ENCODE measurements around the gene TUBA3E.
"Not testable (repeated sequence)": the region's sequence is repeated elsewhere in the genome, so short reads cannot be mapped to it uniquely, and the experiment has no call there.

The TUBA3E gene

DNA sequence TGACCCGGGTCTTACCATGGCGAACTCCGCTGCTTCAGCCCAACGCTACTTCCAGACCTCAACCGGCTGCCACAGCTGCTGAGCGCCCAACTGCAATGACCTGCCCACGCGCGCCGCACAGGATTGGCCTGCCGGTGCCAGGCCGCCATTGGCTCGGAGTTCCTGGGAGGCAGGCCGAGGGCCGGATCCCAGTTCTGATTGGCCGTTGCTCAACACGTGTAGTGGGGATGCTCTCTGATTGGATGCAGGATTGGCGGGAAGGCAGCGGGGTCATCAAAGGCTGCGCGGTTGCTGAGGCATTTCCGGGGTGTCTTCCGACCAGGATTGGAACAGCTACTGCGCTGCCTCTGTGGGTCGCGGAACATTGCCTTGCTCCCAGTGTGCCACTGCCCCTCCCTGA, at the start of gene TUBA3E:
TSS of gene TUBA3E (minus strand) at position 97 of the 400 bp plus-strand sequence. CDS start at position 18, 79 bp downstream.
- no peak for DNase-seq

DNA sequence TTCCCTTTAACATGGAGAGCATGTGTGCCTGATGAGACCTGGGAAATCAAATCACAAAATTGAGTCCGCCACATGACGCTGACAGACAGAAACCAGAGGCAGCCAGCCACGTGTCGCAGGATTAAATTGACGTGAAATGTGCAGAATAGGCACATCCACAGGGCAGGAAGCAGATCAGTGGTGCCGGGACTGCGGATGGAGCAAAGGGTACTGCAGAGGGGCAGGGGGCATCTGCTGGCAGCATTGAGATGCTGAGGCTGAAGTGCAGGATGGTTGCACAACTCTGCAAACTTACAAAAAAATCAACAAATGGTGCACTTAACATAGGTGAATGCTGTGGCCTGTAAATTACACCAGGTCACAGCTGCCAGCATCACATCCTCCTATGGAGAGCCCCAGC, 48.2 kb upstream of the TUBA3E start:
- DNase-seq = no peak

DNA sequence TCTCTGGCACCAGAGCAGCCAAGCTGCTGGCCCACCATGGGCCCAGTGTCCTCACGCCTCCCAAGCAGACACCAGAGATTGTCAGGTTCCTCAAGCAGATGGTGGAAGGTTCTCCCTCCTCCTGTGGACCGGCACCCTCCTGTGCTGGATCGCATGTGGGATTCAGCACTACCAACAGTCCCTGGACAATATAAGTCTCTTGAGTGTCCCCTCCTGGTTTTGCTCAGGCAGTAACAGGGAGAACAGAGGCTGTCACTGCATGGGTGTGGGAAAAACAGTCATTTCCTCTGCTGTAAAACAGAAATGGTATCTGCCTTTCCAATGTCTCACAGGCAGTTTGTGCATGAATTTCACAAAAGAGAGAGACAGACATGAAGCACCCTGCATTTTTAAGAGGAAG, 47.7 kb upstream of the TUBA3E start:
- no peak for DNase-seq

DNA sequence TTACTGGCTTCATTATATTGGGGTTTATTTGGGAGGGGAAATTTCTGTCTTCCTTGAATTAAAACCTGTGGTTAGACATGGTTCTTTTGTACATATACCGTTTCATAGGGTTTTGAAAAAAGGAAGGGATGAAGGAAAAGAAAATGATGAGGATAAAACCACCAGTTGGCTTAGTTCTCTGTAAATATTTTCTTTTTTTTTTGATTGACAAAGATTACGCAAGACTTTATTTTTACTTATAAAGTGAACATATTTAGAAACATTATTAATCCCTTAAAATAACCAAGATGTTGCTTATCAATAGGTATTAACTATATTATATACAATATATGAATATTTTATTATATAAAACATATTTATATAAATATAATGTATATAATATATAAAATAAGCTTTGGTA, 45.1 kb upstream of the TUBA3E start:
- no peak for DNase-seq

DNA sequence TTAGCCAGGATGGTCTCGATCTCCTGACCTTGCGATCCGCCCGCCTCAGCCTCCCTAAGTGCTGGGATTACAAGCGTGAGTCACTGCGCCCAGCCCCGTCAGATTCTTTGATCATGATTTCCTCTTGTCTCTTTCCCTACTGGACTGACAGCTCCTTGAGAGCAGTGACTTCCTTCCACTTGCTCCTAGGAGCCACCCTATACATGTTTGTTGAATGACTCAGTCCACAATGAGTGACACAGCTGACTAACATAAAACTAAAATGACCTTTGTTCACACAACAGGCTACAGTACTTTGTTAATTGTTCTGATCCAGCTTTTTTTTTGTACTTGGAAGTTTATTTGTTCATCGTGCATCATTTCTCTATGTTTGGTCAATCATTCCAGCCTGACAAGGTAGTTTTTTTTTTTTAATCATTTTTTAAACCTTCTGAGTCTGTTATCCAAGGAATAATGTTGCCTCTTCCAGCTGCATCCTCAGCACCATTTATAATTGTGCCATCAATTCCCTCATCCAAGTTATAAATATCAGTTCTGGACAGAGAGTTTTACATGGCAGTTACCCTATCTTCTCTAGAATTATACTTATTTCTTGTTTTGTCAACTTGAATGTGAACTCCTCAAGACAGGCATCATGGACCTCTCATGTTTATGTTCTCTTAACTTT, 42.9 kb upstream of the TUBA3E start:
- DNase-seq = no peak

- DNase-seq = not testable (repeated sequence)
Measured at GRCh38 chr2:130239581-130239980, 41.3 kb upstream of the TUBA3E start.

- not testable (repeated sequence) for DNase-seq
Measured at GRCh38 chr2:130233066-130233465, 34.8 kb upstream of the TUBA3E start.

GRCh38 chr2:130231656-130232055, 33.4 kb upstream of the TUBA3E start:
- no peak for DNase-seq

DNA sequence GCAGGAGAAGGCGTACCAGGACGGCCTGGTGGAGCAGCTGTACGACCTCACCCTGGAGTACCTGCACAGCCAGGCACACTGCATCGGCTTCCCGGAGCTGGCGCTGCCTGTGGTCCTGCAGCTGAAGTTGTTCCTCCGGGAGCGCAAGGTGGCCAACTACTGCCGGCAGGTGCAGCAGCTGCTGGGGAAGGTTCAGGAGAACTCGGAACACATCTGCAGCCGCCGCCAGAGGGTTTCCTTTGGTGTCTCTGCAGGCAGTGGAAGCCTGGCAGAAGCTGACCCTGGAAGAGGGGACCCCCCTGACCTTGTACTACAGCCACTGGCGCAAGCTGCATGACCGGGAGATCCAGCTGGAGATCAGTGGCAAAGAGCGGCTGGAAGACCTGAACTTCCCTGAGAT, 32.7 kb upstream of the TUBA3E start:
- not testable (repeated sequence) for DNase-seq

DNA sequence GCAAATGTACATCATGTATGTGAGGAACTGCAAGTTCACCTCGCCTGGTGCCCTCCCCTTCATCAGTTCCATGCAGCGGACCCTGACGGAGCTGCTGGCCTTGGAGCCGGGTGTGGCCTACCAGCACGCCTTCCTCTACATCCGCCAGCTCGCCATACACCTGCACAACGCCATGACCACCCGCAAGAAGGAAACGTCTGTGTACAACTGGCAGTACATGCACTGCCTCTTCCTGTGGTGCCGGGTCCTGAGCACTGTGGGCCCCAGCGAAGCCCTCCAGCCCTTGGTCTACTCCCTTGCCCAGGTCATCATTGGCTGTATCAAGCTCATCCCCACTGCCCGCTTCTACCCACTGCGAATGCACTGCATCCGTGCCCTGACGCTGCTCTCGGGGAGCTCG, 32.1 kb upstream of the TUBA3E start:
- not testable (repeated sequence) for DNase-seq

DNA sequence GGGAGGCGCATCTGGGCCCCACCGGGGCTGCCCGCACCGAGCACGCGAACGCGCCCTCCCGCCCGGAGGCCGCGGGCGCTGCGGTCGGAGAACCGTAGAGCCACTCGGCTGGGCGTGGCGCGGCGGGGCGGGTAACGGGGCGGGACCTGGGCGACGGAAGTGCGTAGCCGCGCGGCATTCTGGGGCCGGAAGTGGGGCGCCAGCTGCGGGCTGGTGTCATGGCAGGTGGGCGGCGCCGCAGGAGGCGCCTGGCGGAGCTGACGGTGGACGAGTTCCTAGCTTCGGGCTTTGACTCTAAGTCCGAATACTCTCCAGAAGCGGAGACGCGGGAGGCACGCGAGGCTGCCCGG, 30.9 kb upstream of the TUBA3E start:
- DNase-seq = not testable (repeated sequence)

DNA sequence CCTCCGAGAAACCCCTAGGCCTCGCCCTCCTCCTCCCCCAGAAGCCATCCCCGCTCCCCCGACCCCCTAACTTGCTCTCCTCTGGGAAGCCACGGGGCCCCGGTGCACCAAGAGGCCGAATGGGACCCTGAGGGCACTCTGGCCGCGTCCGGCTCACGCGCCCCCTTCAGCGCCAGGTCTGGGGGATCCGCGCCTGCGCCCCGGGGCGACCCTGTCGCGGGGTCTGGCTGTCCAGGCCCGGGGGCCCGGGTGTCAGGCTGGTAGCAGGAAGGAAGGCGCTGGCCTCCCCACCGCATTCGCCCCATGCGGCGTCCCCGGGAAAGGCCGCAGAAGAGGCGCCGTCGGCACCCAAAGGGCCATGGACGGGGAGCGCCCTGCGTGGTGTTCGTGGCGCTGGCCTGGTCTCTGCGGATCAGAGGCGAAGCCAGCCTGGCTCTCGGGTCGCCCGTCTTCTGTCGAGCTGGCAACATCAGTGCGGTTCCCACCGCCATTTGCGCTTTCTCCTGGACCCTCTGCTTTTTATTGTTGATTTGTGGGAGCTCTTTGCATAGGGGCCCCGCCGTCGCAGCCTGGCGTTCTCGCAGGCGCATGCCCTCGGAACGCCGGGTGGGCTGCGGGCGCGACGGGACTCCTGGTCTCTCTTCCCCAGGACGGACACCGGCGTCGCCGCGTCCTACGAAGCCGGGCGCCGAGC, 30.4 kb upstream of the TUBA3E start:
- DNase-seq = not testable (repeated sequence)

DNA sequence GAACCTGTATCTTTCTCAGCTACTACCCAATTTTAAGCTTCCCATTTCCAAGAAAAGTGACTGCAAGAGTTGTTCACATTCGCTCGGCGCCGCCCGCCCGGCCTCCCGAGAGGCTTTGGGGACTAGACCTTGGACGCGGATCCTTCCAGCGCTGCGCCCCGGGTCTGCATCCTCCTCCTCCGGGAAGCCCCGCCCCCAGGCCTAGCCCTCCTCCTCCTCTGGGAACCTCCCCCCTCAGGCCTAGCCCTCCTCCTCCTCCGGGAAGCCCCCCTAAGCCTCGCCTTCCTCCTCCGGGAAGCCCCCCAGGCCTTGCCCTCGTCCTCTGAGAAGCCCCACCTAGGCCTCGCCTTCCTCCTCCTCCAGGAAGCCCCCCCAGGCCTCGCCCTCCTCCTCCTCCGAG, 29.8 kb upstream of the TUBA3E start:
- not testable (repeated sequence) for DNase-seq

DNA sequence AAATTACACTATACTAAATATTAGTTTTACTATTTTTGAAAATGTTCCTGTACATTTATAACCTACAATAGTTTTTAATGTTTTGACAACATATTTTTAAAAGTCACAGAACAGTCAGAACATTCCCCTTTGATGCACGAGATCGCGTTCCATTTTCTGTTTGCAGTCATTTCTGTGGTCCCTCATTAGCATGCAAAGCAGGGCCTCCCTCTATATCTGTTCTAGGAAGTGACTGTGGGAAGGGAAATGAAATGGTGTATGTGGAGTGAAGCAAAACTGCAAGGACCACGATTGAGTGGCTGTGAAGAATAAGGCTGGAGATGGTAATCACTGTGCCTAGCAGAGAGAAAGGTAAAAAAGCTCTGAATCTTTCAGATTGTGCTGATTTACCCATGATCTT, 24.3 kb upstream of the TUBA3E start:
- DNase-seq = not testable (repeated sequence)

- not testable (repeated sequence) for DNase-seq
Measured at GRCh38 chr2:130220505-130220904, 22.3 kb upstream of the TUBA3E start.

DNA sequence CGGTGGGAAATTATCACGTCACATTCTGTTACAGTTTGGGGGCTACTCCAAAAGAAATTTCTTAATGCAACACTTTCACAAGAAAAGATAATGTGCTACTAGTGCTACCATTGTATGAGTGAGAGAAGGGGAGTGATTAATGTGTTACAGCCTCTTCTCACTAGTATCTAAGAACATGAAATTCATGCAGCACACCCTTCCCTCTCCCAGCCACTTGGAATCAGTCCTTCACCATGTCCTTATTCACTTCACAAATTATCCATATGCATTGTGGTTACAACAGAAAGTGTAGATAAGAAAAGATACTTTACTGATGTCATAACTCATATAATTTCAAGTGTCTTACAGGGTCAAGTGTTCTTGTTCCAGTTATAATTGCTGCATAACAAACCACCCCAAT, 20.9 kb upstream of the TUBA3E start:
- DNase-seq = not testable (repeated sequence)

GRCh38 chr2:130207051-130207450, 8.8 kb upstream of the TUBA3E start:
- DNase-seq = not testable (repeated sequence)

DNA sequence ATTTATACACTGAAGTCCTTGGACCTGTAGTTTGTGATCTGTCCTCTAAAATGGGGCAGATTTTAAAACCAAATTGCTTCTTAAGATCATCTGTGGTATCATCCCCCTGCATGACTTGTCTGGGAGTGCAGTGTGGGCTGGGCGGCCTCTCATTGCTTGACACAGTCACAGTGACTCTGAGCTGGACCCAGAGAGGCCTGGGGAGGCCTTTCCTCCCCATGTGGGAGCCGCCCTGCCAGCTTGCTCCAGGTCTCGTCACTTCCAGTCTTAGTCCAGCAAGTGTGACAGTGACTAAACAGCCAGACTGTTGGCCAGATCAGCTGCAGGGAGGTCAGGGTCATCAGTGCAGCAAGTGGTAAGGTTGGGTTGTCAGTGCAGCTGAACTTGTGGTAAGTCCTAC, 4.9 kb upstream of the TUBA3E start:
- not testable (repeated sequence) for DNase-seq

GRCh38 chr2:130202518-130202917, 4.3 kb upstream of the TUBA3E start:
- DNase-seq = not testable (repeated sequence)

DNA sequence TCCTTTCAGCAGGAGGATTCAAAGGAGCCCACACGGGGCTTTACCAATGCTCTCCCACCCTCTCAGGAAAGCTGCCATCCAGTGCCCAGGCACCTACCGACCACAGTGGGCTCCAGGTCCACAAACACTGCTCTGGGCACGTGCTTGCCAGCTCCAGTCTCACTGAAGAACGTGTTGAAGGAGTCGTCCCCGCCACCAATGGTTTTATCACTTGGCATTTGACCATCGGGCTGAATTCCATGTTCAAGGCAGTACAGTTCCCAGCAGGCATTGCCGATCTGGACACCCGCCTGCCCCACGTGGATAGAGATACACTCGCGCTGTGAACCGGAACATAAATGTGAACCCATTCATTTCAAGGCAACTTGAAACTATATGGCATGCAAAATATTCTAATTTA, 2.2 kb downstream of the TUBA3E start:
- DNase-seq = not testable (repeated sequence)

DNA sequence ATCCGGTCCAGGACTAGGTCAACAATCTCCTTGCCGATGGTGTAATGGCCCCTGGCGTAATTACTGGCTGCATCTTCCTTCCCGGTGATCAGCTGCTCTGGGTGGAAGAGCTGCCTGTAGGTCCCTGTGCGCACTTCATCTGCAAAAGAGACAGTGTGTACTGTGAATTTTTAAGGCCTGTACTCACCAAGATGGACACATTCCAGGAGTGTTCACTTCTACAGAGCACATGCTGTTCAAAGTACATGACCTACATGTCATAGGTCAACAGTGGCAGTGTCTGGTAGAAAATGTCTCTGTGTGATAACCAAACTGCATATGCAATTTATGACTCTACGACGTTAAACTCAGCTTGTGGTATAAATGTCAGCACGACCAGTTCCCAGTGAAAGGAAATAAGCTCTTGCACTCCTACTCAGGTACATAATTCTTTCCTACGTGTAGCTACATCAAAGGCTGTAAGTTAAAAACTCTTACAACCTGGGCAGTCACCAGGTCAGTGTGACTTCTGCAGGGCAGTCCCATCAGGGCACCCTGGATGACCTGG, 3.1 kb downstream of the TUBA3E start:
- DNase-seq = not testable (repeated sequence)

DNA sequence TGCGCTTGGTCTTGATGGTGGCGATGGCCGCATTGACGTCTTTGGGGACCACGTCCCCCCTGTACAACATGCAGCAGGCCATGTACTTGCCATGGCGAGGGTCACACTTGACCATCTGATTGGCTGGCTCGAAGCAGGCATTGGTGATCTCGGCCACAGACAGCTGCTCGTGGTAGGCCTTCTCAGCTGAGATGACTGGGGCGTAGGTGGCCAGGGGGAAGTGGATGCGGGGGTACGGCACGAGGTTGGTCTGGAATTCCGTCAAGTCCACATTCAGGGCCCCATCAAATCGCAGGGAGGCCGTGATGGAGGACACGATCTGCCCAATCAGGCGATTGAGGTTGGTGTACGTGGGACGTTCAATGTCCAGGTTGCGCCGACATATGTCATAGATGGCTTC, 4.4 kb downstream of the TUBA3E start:
- not testable (repeated sequence) for DNase-seq

DNA sequence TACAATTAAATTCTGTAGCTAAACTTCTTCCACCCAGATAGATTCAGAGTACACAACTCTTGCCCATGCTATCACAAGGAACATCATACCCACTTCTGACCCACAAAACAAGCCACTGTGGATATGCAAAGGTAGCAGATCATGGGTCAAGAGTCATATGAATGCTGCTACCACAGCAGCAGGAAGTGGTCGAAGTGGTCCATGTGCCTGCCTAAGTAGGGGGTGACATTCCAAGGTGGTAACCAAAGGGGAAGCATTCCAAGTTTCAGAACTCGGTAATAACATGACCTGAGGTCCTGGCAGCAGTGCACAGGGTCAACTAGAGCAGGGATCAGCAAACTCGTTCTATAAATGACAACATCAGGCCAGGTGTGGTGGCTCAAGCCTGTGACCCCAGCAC, 5.8 kb downstream of the TUBA3E start:
- DNase-seq = not testable (repeated sequence)

DNA sequence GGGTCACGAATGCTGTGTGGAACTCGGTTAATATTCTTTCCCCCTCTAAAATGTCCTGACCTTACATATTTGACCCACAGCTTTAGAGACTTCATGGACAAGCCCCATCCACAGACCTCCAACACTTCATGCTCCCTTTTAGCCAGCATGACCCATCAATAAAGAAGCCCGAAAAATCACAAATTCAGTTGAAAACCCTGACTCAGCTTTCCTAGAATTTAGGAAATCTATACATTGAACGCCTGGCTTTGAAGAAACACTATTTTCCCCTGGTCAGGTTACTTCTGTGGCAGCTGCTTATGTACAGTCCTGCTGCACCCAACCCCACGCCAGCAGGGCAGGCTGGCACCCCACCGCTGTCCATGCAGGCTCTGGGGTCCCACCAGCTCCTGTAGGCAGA, 6.9 kb downstream of the TUBA3E start:
- not testable (repeated sequence) for DNase-seq

All from DMS 273 treated with DMSO at 0.1 percent for 48 hours (cell line).